HepG2 (cell line): ENCODE results near the gene LENEP. TPM values are rescaled to one million over a fixed set of nuclear protein-coding genes. Genes with fewer than 3 reads are reported as not detected.
A peak's percentile ranks its signal among the peaks of the same experiment; 100 is the strongest.

ENCODE experiments used
- ARID5B ChIP-seq: IDR thresholded peaks from 2 replicates; pipeline ENCODE4 v1.4.0; 2020; ENCODE audit warnings: mild to moderate bottlenecking, missing genetic modification reagents
- BRCA1 ChIP-seq: sonication (generic); formaldehyde crosslinking; IDR thresholded peaks from 2 replicates; pipeline ENCODE4 v1.4.0; 2020; ENCODE audit warnings: missing genetic modification reagents
- CSRNP1 ChIP-seq: sonication (generic); formaldehyde crosslinking; IDR thresholded peaks from 2 replicates; pipeline ENCODE4 v1.8.1; 2023; ENCODE audit warnings: mild to moderate bottlenecking, missing genetic modification reagents
- DBP ChIP-seq: sonication (generic); formaldehyde crosslinking; IDR thresholded peaks from 2 replicates; pipeline ENCODE4 v1.4.0; 2020; ENCODE audit warnings: missing genetic modification reagents; ENCODE audit errors: not compliant biosample characterization
- EP300 ChIP-seq, 3 experiments: sonication (generic) in 1 of 3; formaldehyde crosslinking in 1 of 3; IDR thresholded peaks; 2 replicates each; pipeline versions ENCODE4 v1.5.1 to v1.6.1; 2011 to 2020; ENCODE audit warnings: low read depth in 2 of 3, low read length in 2 of 3, borderline replicate concordance in 1 of 3, improper control_type of control experiment in 1 of 3, mild to moderate bottlenecking in 1 of 3, missing genetic modification reagents in 1 of 3, moderate library complexity in 1 of 3
- HCFC1 ChIP-seq: fragments of 150-350 bp; IDR thresholded peaks from 2 replicates; pipeline ENCODE4 v1.6.1; 2014; ENCODE audit warnings: low read depth, low read length
- HOXA9 ChIP-seq: sonication (generic); formaldehyde crosslinking; IDR thresholded peaks from 2 replicates; pipeline ENCODE4 v1.8.1; 2022; ENCODE audit warnings: missing genetic modification reagents, mild to moderate bottlenecking, moderate library complexity, borderline replicate concordance
- NFIB ChIP-seq: sonication (generic); formaldehyde crosslinking; IDR thresholded peaks from 2 replicates; pipeline ENCODE4 v1.9.0; 2021; ENCODE audit warnings: missing genetic modification reagents, mild to moderate bottlenecking, borderline replicate concordance
- NPAS2 ChIP-seq: sonication (generic); formaldehyde crosslinking; IDR thresholded peaks from 2 replicates; pipeline ENCODE4 v1.8.0; 2022; ENCODE audit warnings: mild to moderate bottlenecking, missing genetic modification reagents, borderline replicate concordance
- POGK ChIP-seq: sonication (generic); formaldehyde crosslinking; conservative IDR thresholded peaks from 2 replicates; pipeline ENCODE4 v1.8.0; 2022; ENCODE audit warnings: mild to moderate bottlenecking, moderate library complexity, missing genetic modification reagents
- SAP130 ChIP-seq: IDR thresholded peaks from 2 replicates; pipeline ENCODE4 v1.6.1; 2016; ENCODE audit warnings: low read depth
- SMARCC2 ChIP-seq: fragments of 450-650 bp; IDR thresholded peaks from 2 replicates; pipeline ENCODE4 v1.6.1; 2017; ENCODE audit warnings: antibody characterized with exemption, mild to moderate bottlenecking
- STAT5B ChIP-seq: sonication (generic); formaldehyde crosslinking; IDR thresholded peaks from 2 replicates; pipeline ENCODE4 v1.4.0; 2020; ENCODE audit warnings: missing genetic modification reagents
- UBTF ChIP-seq: sonication (generic); formaldehyde crosslinking; IDR thresholded peaks from 2 replicates; pipeline ENCODE4 v1.4.0; 2020; ENCODE audit warnings: mild to moderate bottlenecking, missing genetic modification reagents
- ZBTB20 ChIP-seq: sonication (generic); formaldehyde crosslinking; IDR thresholded peaks from 2 replicates; pipeline ENCODE4 v1.8.1; 2023; ENCODE audit warnings: missing genetic modification reagents, low read depth, mild to moderate bottlenecking, borderline replicate concordance
- ZFP36L2 ChIP-seq: sonication (generic); formaldehyde crosslinking; IDR thresholded peaks from 2 replicates; pipeline ENCODE4 v1.4.0; 2020; ENCODE audit warnings: missing genetic modification reagents
- ZNF160 ChIP-seq: sonication (generic); formaldehyde crosslinking; IDR thresholded peaks from 2 replicates; pipeline ENCODE4 v1.8.0; 2022; ENCODE audit warnings: mild to moderate bottlenecking, inconsistent platforms, missing genetic modification reagents
- ZNF317 ChIP-seq: sonication (generic); formaldehyde crosslinking; IDR thresholded peaks from 2 replicates; pipeline ENCODE4 v1.5.0; 2020; ENCODE audit warnings: mild to moderate bottlenecking, missing genetic modification reagents
- polyA plus RNA-seq, 8 experiments: library from polyadenylated mRNA; depleted of rRNA in 3 of 8; stranded (reverse) in 7 of 8; unstranded in 1 of 8; fragments of >200 nt; fragmentation: Illumina TruSeq in 4 of 8; extraction: Trizol in 4 of 8; gene quantifications; 2 replicates each; pipeline versions ENCODE4 v1.2.1 to v1.2.3, GENCODE V29; 2011 to 2016; ENCODE audit warnings: low read depth in 4 of 8, missing spikeins in 1 of 8, mixed read lengths in 1 of 8; ENCODE audit not compliant: insufficient read depth in 1 of 8
- total RNA-seq, 5 experiments: library from RNA; depleted of rRNA; stranded (reverse); fragments of >200 nt; fragmentation: Illumina TruSeq; extraction: Trizol; gene quantifications; 2 replicates each; pipeline ENCODE4 v1.2.3, GENCODE V29; 2016; ENCODE audit warnings: low read depth in 1 of 5

The LENEP gene
- total and polyA plus RNA-seq, 2 of the 13 experiments (the other 11 are each of a cell fraction or from before 2014, with no cell fraction given), result 0.29 TPM; not detected in 1

GRCh38 chr1:154974102-154974807, 19.1 kb upstream of the LENEP start, which contains the start of gene CKS1B (continued):
- TF ChIP-seq EP300 (IDR thresholded peaks at IDR 0.05; ENCODE audit: low read depth in 2 of 2, low read length in 2 of 2), result peak; percentile 8 to 23; a peak in 1 of 4 replicates
- TF ChIP-seq EP300 (CRISPR knock-in tag; IDR thresholded peaks at IDR 0.05; ENCODE audit: borderline replicate concordance), result no peak
- no peak for TF ChIP-seq HCFC1
- TF ChIP-seq ARID5B, result no peak
- no peak for TF ChIP-seq ZFP36L2
- no peak for TF ChIP-seq STAT5B
- TF ChIP-seq ZNF160, result no peak; the same call in 1 of the 2 replicates
- no peak for TF ChIP-seq HOXA9
- no peak for TF ChIP-seq BRCA1 (CRISPR knock-in tag)
- TF ChIP-seq SMARCC2, result no peak
- TF ChIP-seq SAP130 (CRISPR knock-in tag), result peak; percentile 100
- peak; percentile 85; the same call in 1 of the 2 replicates for TF ChIP-seq ZBTB20 (CRISPR knock-in tag)
- TF ChIP-seq NPAS2 (CRISPR knock-in tag), result no peak
- no peak; the same call in 1 of the 2 replicates for TF ChIP-seq UBTF (CRISPR knock-in tag)
- peak; percentile 91 for TF ChIP-seq CSRNP1
- no peak for TF ChIP-seq NFIB (CRISPR knock-in tag)
- TF ChIP-seq POGK (CRISPR knock-in tag), result peak; percentile 75; the same call in 1 of the 2 replicates
- TF ChIP-seq DBP (CRISPR knock-in tag), result no peak
- peak; percentile 77; the same call in 1 of the 2 replicates for TF ChIP-seq ZNF317
